Measurements from ENCODE around the gene TWIST2. TPM values are rescaled to one million over a fixed set of nuclear protein-coding genes. Genes with fewer than 3 reads are reported as not detected.

Gene TWIST2
- polyA plus RNA-seq, 1 donor from 2014 or later: not detected

DNA sequence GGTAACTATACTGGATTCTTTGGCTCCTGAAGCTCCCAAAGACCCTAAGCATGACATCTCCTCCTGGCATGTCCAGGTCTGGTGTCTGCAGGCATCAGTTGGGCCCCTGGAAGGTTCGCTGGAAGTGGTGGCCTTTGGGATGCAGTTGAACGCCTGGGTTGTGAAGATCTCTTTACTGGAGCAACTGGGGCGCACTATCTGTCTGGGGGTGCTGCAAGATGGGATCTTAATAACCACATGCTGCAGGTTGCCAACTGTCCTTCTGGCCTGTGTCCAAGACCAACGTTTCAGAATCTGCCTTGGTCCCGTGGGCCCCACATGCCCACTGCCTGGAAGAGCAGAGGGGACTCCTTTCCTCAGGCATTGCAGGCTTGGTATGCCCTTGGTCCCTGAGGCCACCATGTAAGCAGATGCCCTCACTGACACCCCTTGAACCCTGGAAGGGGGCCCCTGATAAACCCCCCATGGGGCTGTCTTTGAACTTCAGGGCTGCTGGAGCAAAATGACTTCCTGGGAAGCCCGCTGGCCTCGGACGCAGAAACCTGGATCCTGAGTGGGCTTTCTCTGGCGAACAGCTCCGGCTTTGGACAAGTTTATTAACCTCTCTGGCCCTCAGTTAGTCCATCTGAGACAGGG is 101.9 kb downstream of the TWIST2 start:
- no peak overlapping the region for H3K27ac ChIP-seq (ENCODE audit: low read length)
- H3K4me3 ChIP-seq (ENCODE audit: low read length): no peak overlapping the region
- H3K4me2 ChIP-seq (ENCODE audit: low read length): no peak overlapping the region
- H4K20me1 ChIP-seq (ENCODE audit: insufficient read depth): no peaks in the 10 kb centered on the region
- H3K79me2 ChIP-seq (replicated peaks; ENCODE audit: insufficient read depth, low read length): no peaks in the 10 kb centered on the region
- H3K9me2 ChIP-seq (ENCODE audit: insufficient read depth, low read length): no peaks in the 10 kb centered on the region
- no peaks in the 10 kb centered on the region for H3F3A ChIP-seq (ENCODE audit: insufficient read depth, low read length, poor library complexity, severe bottlenecking)
- no peak for TF ChIP-seq RAD21 (conservative IDR thresholded peaks at IDR 0.05)
- TF ChIP-seq MXI1 (conservative IDR thresholded peaks at IDR 0.05; ENCODE audit: poor library complexity, severe bottlenecking): no peak
- TF ChIP-seq, protein P1, sequence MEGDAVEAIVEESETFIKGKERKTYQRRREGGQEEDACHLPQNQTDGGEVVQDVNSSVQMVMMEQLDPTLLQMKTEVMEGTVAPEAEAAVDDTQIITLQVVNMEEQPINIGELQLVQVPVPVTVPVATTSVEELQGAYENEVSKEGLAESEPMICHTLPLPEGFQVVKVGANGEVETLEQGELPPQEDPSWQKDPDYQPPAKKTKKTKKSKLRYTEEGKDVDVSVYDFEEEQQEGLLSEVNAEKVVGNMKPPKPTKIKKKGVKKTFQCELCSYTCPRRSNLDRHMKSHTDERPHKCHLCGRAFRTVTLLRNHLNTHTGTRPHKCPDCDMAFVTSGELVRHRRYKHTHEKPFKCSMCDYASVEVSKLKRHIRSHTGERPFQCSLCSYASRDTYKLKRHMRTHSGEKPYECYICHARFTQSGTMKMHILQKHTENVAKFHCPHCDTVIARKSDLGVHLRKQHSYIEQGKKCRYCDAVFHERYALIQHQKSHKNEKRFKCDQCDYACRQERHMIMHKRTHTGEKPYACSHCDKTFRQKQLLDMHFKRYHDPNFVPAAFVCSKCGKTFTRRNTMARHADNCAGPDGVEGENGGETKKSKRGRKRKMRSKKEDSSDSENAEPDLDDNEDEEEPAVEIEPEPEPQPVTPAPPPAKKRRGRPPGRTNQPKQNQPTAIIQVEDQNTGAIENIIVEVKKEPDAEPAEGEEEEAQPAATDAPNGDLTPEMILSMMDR (IDR thresholded peaks at IDR 0.05; ENCODE audit: poor library complexity, severe bottlenecking): no peak
- TF ChIP-seq TAF1 (IDR thresholded peaks at IDR 0.05; ENCODE audit: low read depth): no peak
- no peak for TF ChIP-seq POLR2AphosphoS5 (IDR thresholded peaks at IDR 0.05)
- no peak for TF ChIP-seq REST (IDR thresholded peaks at IDR 0.05; ENCODE audit: borderline replicate concordance)
- TF ChIP-seq EP300 (conservative IDR thresholded peaks at IDR 0.05; ENCODE audit: poor library complexity, severe bottlenecking): no peak
- no peak for TF ChIP-seq SMC3 (conservative IDR thresholded peaks at IDR 0.05; ENCODE audit: poor library complexity)
- TF ChIP-seq EZH2 (IDR thresholded peaks at IDR 0.05; ENCODE audit: borderline replicate concordance, insufficient read depth, low read length, poor library complexity, severe bottlenecking): no peak
- H3K9me3 ChIP-seq (ENCODE audit: low read length): no peaks in the 10 kb centered on the region
- no peak overlapping the region for H2AFZ ChIP-seq (ENCODE audit: low read depth, low read length)
- H3K36me3 ChIP-seq (ENCODE audit: insufficient read depth, low read length): no peaks in the 10 kb centered on the region
- H3K9ac ChIP-seq (ENCODE audit: low read length): no peak overlapping the region
- no peaks in the 10 kb centered on the region for H3K27me3 ChIP-seq (ENCODE audit: insufficient read depth, low read depth, low read length)

- Histone ChIP-seq H4K20me1 (ENCODE audit: insufficient read depth) (no peaks in the 10 kb centered on the region), H3K79me2 (replicated peaks; ENCODE audit: insufficient read depth, low read length) (no peaks in the 10 kb centered on the region), H3K27ac (ENCODE audit: low read length) (no peak overlapping the region), H3K9ac (ENCODE audit: low read length) (no peak overlapping the region), H3K4me3 (ENCODE audit: low read length) (no peak overlapping the region), H3K36me3 (ENCODE audit: insufficient read depth, low read length) (no peaks in the 10 kb centered on the region), H3K4me2 (ENCODE audit: low read length) (no peak overlapping the region), H3K9me2 (ENCODE audit: insufficient read depth, low read length) (no peaks in the 10 kb centered on the region), H3K27me3 (ENCODE audit: insufficient read depth, low read depth, low read length) (no peaks in the 10 kb centered on the region), H2AFZ (ENCODE audit: low read depth, low read length) (no peak overlapping the region), H3F3A (ENCODE audit: insufficient read depth, low read length, poor library complexity, severe bottlenecking) (no peaks in the 10 kb centered on the region), H3K9me3 (ENCODE audit: low read length) (no peaks in the 10 kb centered on the region)
- TF ChIP-seq EP300 (conservative IDR thresholded peaks at IDR 0.05; ENCODE audit: poor library complexity, severe bottlenecking): no peak
- no peak for TF ChIP-seq POLR2AphosphoS5 (IDR thresholded peaks at IDR 0.05)
- no peak for TF ChIP-seq REST (IDR thresholded peaks at IDR 0.05; ENCODE audit: borderline replicate concordance)
- TF ChIP-seq SMC3 (conservative IDR thresholded peaks at IDR 0.05; ENCODE audit: poor library complexity): no peak
- no peak for TF ChIP-seq EZH2 (IDR thresholded peaks at IDR 0.05; ENCODE audit: borderline replicate concordance, insufficient read depth, low read length, poor library complexity, severe bottlenecking)
- TF ChIP-seq TAF1 (IDR thresholded peaks at IDR 0.05; ENCODE audit: low read depth): no peak
- no peak for TF ChIP-seq MXI1 (conservative IDR thresholded peaks at IDR 0.05; ENCODE audit: poor library complexity, severe bottlenecking)
- TF ChIP-seq, protein P1 (IDR thresholded peaks at IDR 0.05; ENCODE audit: poor library complexity, severe bottlenecking): no peak
- TF ChIP-seq RAD21 (conservative IDR thresholded peaks at IDR 0.05): no peak
These were observed 102.7 kb downstream of the TWIST2 start for GRCh38 chr2:238950551-238950950.

Measured in neural cell (in vitro differentiated cells).